HUES64 (cell line): ENCODE results near the gene BACE2.
"Not testable (repeated sequence)": the region's sequence is repeated elsewhere in the genome, so short reads cannot be mapped to it uniquely, and the experiment has no call there.

ENCODE experiments used
- H3K27ac ChIP-seq: 2 replicates; pipeline ENCODE4 v1.7.0; 2013; ENCODE audit warnings: low read depth, low read length, inconsistent platforms
- H3K27me3 ChIP-seq: 2 replicates; pipeline ENCODE4 v1.6.1; 2013; ENCODE audit warnings: mild to moderate bottlenecking, low read length; ENCODE audit not compliant: insufficient read depth
- H3K36me3 ChIP-seq: 2 replicates; pipeline ENCODE4 v1.6.1; 2013; ENCODE audit warnings: mild to moderate bottlenecking, low read length; ENCODE audit not compliant: insufficient read depth
- H3K4me1 ChIP-seq: 2 replicates; pipeline ENCODE4 v1.6.1; 2013; ENCODE audit warnings: mild to moderate bottlenecking, low read length, moderate library complexity; ENCODE audit not compliant: insufficient read depth
- H3K4me3 ChIP-seq: 2 replicates; pipeline ENCODE4 v1.5.1; 2013; ENCODE audit warnings: mild to moderate bottlenecking, low read length, moderate library complexity
- H3K9ac ChIP-seq: 2 replicates; pipeline ENCODE4 v1.6.1; 2013; ENCODE audit warnings: mild to moderate bottlenecking, low read depth, low read length
- H3K9me3 ChIP-seq: 2 replicates; pipeline ENCODE4 v1.6.1; 2013; ENCODE audit warnings: low read depth, low read length; ENCODE audit not compliant: insufficient read depth
- WGBS: fragments of 150-250, 120-280 bp; methylation state at CpG from one replicate; pipeline ENCODE4 v1.1.7; 2013; ENCODE audit warnings: missing lambda C conversion rate; 5-methylcytosine and 5-hydroxymethylcytosine counted together

The BACE2 gene

GRCh38 chr21:41282412-41282811 lies 114.5 kb downstream of the BACE2 start:
- no peaks in the 10 kb centered on the region for H3K27me3 ChIP-seq
- no peaks in the 10 kb centered on the region for H3K9me3 ChIP-seq
- H3K36me3 ChIP-seq, result no peaks in the 10 kb centered on the region
- H3K27ac ChIP-seq, result no peak overlapping the region
- 87% methylated on average over 3 of the region's 3 CpGs for WGBS
- no peak overlapping the region for H3K9ac ChIP-seq
- peaks cover 9% of the 10 kb centered on the region; the same call in 1 of the 2 replicates for H3K4me1 ChIP-seq
- H3K4me3 ChIP-seq, result no peak overlapping the region

GRCh38 chr21:41283211-41283818 lies 115.4 kb downstream of the BACE2 start:
- Histone ChIP-seq H3K27ac (no peak overlapping the region), H3K4me3 (no peak overlapping the region), H3K9ac (no peak overlapping the region), H3K4me1 (no peaks in the 10 kb centered on the region), H3K27me3 (no peaks in the 10 kb centered on the region), H3K9me3 (no peaks in the 10 kb centered on the region), H3K36me3 (no peaks in the 10 kb centered on the region)
- WGBS, result 26% methylated on average over 8 of the region's 8 CpGs

- H3K9me3 ChIP-seq, result peaks cover 10% of the 10 kb centered on the region
- H3K27ac ChIP-seq, result no peak overlapping the region
- no peaks in the 10 kb centered on the region for H3K36me3 ChIP-seq
- no peaks in the 10 kb centered on the region for H3K27me3 ChIP-seq
- no peak overlapping the region for H3K4me3 ChIP-seq
- WGBS, result 64% methylated on average over 13 of the region's 13 CpGs
- H3K4me1 ChIP-seq, result no peaks in the 10 kb centered on the region
- H3K9ac ChIP-seq, result no peak overlapping the region
Observed at GRCh38 chr21:41289431-41289830, 121.5 kb downstream of the BACE2 start.

GRCh38 chr21:41290106-41290799 lies 122.3 kb downstream of the BACE2 start:
- H3K4me1 ChIP-seq, result no peaks in the 10 kb centered on the region

GRCh38 chr21:41294548-41295231 lies 126.7 kb downstream of the BACE2 start:
- no peak overlapping the region for H3K27ac ChIP-seq
- no peaks in the 10 kb centered on the region for H3K27me3 ChIP-seq
- WGBS, result 100% methylated on average over 1 of the region's 1 CpG
- no peak overlapping the region for H3K9ac ChIP-seq
- no peaks in the 10 kb centered on the region for H3K4me1 ChIP-seq
- peaks cover 12% of the 10 kb centered on the region for H3K9me3 ChIP-seq
- H3K4me3 ChIP-seq, result no peak overlapping the region
- H3K36me3 ChIP-seq, result no peaks in the 10 kb centered on the region

More at GRCh38 chr21:41290106-41290799, 122.3 kb downstream of the BACE2 start:
- Histone ChIP-seq H3K36me3 (no peaks in the 10 kb centered on the region), H3K4me3 (no peak overlapping the region), H3K9ac (no peak overlapping the region), H3K27me3 (no peaks in the 10 kb centered on the region), H3K27ac (no peak overlapping the region), H3K9me3 (peaks cover 10% of the 10 kb centered on the region)
- 86% methylated on average over 24 of the region's 24 CpGs for WGBS

- Histone ChIP-seq H3K27me3 (no peaks in the 10 kb centered on the region), H3K4me1 (no peaks in the 10 kb centered on the region), H3K36me3 (no peaks in the 10 kb centered on the region), H3K4me3 (no peak overlapping the region), H3K9me3 (peaks cover 12% of the 10 kb centered on the region), H3K27ac (no peak overlapping the region), H3K9ac (no peak overlapping the region)
- WGBS, result 94% methylated on average over 4 of the region's 4 CpGs
Observed at GRCh38 chr21:41295721-41296254, 127.8 kb downstream of the BACE2 start.

- Histone ChIP-seq H3K9me3 (peaks cover 18% of the 10 kb centered on the region; the same call in 1 of the 2 replicates), H3K4me1 (no peaks in the 10 kb centered on the region), H3K9ac (no peak overlapping the region), H3K36me3 (no peaks in the 10 kb centered on the region), H3K4me3 (no peak overlapping the region), H3K27me3 (no peaks in the 10 kb centered on the region), H3K27ac (no peak overlapping the region)
- 98% methylated on average over 1 of the region's 1 CpG for WGBS
Observed at GRCh38 chr21:41302976-41303375, 135.0 kb downstream of the BACE2 start.

- Histone ChIP-seq H3K27me3 (no peaks in the 10 kb centered on the region), H3K27ac (no peak overlapping the region), H3K36me3 (no peaks in the 10 kb centered on the region), H3K4me3 (no peak overlapping the region), H3K9me3 (peaks cover 17% of the 10 kb centered on the region; the same call in 1 of the 2 replicates), H3K4me1 (no peaks in the 10 kb centered on the region), H3K9ac (no peak overlapping the region)
- WGBS, result 97% methylated on average over 40 of the region's 40 CpGs
Observed at GRCh38 chr21:41304068-41304720, 136.2 kb downstream of the BACE2 start.

- Histone ChIP-seq H3K9ac (no peak overlapping the region), H3K4me1 (no peaks in the 10 kb centered on the region), H3K9me3 (peaks cover 10% of the 10 kb centered on the region; the same call in 1 of the 2 replicates), H3K36me3 (no peaks in the 10 kb centered on the region), H3K27ac (no peak overlapping the region), H3K4me3 (no peak overlapping the region), H3K27me3 (no peaks in the 10 kb centered on the region)
Observed at GRCh38 chr21:41307219-41307618, 139.3 kb downstream of the BACE2 start.

GRCh38 chr21:41313285-41314164 lies 145.6 kb downstream of the BACE2 start:
- not testable (repeated sequence) for H3K9ac ChIP-seq, H3K9me3 ChIP-seq, H3K36me3 ChIP-seq, H3K4me3 ChIP-seq, H3K27ac ChIP-seq, H3K4me1 ChIP-seq
- peaks cover 35% of the 10 kb centered on the region for H3K27me3 ChIP-seq
- 86% methylated on average over 2 of the region's 8 CpGs for WGBS
